ENCODE data around the gene PATL2.
"Not testable (repeated sequence)": the region's sequence is repeated elsewhere in the genome, so short reads cannot be mapped to it uniquely, and the experiment has no call there.

PATL2 gene

DNA sequence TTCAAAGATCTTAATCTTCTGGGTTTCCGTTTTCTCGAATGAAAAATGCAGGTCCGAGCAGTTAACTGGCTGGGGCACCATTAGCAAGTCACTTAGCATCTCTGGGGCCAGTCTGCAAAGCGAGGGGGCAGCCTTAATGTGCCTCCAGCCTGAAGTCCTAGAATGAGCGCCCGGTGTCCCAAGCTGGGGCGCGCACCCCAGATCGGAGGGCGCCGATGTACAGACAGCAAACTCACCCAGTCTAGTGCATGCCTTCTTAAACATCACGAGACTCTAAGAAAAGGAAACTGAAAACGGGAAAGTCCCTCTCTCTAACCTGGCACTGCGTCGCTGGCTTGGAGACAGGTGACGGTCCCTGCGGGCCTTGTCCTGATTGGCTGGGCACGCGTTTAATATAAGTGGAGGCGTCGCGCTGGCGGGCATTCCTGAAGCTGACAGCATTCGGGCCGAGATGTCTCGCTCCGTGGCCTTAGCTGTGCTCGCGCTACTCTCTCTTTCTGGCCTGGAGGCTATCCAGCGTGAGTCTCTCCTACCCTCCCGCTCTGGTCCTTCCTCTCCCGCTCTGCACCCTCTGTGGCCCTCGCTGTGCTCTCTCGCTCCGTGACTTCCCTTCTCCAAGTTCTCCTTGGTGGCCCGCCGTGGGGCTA, at the start of gene PATL2, which contains the start of gene B2M:
TSS of gene PATL2 (minus strand) at position 228 of the 647 bp plus-strand sequence. CDS start 34,833 bp downstream, outside the sequence.
TSS of gene B2M (plus strand) at position 422 of the 647 bp plus-strand sequence. CDS start at position 452, 30 bp downstream.
- peak; percentile 90 for DNase-seq

DNA sequence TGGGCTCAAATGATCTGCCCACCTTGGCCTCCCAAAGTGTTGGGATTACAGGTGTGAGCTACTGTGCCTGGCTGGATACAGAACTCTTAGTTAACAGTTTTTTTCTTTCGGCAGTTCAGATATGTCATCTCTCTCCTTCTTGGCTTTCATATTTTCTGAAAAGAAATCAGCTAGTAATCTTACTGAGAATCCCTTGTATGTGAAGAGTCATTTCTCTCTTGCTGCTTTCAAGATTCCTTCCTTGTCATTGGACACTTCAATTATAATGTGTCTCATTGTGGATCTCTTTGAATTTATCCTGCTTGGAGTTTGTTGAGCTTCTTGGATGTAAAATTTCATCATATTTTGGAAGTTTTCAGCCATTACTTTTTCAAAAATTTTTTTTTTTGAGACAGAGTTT, 42.2 kb upstream of the PATL2 start:
- no peak for DNase-seq

DNA sequence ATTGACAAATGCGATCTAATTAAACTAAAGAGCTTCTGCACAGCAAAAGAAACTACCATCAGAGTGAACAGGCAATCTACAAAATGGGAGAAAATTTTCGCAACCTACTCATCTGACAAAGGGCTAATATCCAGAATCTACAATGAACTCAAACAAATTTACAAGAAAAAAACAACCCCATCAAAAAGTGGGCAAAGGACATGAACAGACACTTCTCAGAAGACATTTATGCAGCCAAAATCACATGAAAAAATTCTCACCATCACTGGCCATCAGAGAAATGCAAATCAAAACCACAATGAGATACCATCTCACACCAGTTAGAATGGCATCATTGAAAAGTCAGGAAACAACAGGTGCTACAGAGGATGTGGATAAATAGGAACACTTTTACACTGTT, 32.3 kb upstream of the PATL2 start:
- DNase-seq: not testable (repeated sequence)

DNA sequence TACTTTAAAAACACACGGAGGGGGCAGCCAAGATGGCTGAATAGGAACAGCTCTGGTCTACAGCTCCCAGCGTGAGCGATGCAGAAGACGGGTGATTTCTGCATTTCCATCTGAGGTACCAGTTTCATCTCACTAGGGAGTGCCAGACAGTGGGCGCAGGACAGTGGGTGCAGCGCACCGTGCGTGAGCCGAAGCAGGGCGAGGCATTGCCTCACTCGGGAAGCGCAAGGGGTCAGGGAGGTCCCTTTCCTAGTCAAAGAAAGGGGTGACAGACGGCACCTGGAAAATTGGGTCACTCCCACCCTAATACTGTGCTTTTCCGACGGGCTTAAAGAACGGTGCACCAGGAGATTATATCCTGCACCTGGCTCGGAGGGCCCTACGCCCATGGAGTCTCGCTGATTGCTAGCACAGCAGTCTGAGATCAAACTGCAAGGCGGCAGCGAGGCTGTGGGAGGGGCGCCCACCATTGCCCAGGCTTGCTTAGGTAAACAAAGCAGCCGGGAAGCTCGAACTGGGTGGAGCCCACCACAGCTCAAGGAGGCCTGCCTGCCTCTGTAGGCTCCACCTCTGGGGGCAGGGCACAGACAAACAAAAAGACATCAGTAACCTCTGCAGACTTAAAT, 28.2 kb upstream of the PATL2 start:
- DNase-seq: not testable (repeated sequence)

DNA sequence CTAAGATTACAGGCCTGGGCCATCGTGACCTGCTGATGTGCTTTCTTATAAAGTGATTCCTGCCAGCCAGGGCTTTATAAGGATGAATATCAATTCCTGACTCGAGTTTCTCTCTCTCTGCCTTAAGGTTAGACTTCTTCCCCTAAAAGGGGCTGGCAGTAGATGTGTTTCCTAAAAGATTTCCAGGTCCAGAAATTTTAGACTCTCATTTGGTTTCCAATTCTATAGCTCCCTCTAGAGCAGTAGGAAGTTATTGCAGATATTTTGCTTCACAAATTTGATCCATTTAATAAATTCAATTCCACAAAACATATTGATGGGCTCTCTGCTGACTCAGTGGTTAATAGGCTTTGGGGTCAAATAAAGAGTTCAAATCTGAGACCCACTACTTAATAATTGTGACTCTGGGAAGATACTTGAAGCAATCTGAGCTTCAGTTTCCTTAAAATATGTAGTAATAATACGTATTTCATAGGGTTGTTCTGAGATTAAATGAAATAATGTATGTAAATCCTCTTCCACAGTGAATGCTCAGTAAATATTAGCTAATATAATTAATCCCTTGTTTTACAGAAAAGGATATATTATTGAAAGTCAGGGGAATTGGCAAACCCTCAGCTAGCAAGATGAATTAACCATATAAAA, 27.3 kb upstream of the PATL2 start:
- peak; percentile 38 for DNase-seq

DNA sequence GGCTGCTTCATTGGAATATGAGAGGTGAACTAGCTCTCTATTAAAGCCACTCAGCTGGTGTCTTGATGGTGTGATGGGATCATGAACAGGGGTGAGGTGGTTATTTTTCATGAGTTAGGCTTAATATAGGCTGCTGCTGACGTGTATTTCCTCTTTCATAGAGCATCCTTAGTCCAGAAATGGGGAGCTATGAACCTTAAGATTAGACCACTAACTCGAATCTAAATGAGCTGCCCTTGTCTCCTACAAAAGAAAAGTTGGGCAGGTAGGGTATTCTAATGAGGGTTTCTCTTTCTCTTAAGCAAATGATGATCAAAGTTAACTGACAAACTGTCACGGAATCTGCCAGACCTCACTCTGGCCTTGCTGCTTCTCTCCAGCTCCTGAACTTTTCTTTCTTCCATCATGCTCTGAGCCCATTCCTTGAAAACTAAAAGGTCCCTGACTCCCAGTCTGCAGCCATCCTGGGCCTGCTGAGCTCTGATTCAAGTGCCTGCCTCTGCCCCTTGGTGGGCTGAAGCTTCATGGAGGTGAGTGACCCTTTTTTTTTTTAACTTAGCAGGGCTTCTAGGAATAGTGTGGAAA, 25.1 kb upstream of the PATL2 start, which contains the start of gene TRIM69:
TSS of gene TRIM69 (plus strand) at position 348 of the 585 bp plus-strand sequence. CDS start at position 525, 177 bp downstream.
- DNase-seq: no peak

DNA sequence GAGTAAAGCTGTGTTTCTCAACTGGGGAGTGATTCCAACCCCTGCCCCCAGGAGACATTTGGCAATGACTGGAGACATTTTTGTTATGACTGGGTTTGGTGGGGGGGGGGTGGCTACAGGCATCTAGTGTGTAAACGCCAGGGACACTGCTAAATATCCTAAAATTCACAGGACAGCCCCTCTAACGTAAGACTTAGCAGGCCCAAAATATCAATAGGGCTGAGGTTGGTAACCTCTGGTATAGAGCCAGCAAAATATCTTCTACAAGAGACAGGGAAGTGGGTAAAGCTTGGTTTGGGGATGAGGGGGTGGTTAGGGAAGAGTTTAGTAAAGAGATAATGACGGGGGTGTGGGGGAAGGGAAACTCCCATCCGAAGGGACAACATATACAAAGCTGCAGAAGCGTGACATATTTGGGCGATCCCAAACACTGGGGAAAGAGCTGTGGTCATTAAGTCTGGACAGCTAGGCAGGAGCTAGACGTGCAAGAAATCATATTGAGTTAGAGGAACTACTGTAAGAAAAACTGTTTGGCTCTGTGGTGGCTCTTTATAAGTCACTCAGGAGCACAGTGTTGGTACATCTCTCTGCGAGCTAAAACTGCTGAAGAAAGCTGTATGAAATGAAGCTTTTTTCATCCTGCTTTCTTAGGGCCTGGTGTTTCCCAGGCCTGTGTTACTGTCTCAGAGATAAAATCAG, 24.5 kb upstream of the PATL2 start:
- no peak for DNase-seq

DNA sequence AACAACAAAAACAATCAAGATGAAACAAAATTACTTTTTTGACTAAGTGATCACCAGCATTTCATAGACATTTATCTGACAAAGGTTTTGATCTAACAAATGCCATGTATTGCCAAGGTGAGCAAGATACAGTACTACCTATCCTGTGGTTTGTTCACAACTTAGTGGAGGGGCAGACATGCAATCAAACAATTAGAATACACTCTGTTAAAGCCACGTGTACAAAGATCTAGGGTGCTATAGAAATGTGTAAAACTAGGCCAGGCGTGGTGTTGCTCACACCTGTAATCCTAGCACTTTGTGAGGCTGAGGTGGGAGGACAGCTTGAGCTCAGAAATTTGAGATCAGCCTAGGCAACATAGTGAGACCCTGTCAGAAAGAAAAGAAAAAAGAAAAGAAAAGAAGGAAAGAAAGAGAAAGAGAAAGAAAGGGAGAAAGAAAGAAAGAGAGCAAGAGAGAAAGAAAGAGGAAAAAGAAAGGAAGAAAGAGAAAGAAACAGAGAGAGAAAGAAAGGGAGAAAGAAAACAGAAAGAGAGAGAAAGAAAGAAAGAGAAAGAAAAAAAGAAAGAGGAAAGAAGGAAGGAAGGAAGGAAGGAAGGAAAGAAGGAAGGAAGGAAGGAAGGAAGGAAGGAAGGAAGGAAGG, 23.8 kb upstream of the PATL2 start:
- no peak for DNase-seq

DNA sequence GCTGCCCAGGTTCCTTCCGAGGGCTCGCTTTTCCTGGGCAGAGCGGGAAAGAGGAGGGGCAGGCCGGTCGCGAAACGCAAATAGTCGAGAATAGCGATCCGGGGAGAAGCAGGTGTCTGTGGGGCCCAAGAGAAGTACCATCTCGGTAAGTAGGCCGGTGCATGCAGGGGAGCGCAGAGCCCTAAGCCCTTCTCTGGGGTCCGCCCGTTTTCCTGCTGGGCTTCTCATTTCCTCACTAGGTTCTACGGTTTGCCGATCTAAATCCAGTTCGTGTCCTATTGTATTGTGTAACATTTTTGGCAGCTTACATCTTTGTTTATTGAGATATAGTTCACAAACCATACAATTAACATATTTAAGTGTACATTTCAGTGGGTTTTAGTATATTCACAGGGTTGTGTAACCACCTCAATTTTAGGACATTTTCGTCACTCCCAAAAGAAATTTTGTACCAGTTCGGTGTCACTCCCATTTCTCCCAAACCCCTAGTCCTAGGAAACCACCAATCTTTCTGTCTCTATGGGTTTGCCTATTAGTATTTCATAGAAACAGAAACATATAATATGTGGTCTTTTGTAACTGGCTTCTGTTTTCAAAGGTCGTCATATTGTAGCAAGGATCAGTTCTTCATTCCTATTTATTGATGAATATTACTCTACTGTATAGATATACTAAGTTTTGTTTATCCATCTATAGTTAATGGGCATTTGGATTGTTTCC, 18.4 kb upstream of the PATL2 start:
- no peak for DNase-seq

DNA sequence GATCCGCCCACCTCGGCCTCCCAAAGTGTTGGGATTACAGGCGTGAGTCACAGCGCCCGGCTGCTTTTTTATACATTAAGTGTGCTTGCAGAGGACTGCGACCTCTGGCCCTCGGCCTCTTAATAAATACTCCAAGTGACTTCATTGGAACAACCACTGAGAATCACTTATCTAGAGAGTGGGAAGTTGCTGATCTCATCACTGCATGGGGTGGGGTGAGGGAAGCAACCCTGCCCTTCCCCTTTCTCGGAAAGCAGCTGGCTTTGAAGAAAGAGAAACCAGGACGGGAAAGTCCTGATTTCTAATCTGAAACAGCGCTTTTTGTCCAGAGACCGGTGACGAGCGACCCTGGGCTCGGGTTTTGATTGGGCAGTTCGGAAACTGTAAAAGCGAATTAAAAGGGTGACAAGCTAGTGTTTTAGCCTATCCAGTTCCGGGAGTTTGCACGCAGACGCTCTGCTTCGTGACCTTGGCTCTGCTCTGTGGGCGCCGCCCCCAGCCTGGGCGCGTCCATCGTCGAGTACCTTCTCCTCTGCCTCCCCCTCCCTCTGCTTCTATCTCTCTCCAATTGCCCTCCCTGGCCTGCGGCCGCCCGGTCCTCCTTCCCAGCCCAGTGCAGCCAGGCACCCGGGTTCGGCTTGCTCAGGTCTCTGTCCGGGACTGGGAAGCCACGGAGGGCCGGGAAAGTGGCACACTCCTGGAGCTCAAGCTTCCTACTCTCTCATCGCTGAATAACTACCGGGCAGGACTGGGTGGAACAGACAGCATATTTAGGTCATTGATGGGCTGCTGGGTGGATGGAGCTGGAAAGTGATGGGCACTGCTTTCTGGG, 17.7 kb upstream of the PATL2 start:
- DNase-seq: peak; percentile 89

DNA sequence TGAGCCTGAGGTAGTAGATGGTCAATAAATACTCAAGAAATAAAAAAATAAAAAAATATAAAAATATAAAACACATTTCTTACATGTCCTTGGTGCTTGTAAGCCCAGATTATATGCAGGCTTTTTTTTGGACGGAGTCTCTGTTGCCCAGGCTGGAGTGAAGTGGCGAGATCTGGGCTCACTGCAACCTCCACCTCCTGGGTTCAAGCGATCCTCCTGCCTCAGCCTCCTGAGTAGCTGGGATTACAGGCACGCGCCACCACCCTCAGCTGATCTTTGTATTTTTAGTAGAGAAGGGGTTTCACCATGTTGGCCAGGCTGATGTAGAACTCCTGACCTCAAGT, 17.1 kb upstream of the PATL2 start:
- not testable (repeated sequence) for DNase-seq

DNA sequence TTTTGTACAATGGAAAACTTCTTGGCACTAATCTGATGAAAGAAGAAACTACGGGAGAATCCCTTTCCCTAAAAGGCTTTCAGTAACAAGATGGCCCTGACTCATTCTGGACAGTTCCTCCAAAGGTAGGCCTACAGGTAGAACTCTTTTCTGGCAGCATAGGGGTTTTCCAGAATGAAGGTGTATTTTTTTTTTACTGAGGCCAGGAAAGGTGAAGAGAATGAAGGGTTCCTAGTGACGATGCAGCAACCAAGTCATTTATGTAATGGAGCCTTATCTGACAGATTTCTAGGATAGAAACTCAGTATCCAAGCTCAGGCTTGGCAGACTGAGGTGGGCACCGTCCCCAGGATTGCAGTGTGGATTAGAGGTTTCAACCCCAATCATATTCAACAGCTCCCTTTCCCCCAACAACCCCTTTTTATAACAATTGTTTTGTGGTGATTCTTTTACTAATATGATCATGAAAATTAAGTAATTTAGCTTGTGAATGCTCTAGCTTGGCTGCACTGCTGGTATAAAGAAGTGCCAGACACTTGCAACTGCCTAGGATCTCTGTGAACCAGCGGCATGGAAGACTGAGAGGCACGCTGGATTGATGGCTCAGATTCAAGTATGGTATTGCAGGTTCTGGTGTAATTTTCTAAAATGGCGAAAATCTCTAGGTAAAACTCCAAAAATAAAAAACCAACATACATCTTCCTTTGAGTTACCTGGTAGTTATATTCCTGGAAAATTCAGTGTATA, 16.5 kb upstream of the PATL2 start:
- no peak for DNase-seq

DNA sequence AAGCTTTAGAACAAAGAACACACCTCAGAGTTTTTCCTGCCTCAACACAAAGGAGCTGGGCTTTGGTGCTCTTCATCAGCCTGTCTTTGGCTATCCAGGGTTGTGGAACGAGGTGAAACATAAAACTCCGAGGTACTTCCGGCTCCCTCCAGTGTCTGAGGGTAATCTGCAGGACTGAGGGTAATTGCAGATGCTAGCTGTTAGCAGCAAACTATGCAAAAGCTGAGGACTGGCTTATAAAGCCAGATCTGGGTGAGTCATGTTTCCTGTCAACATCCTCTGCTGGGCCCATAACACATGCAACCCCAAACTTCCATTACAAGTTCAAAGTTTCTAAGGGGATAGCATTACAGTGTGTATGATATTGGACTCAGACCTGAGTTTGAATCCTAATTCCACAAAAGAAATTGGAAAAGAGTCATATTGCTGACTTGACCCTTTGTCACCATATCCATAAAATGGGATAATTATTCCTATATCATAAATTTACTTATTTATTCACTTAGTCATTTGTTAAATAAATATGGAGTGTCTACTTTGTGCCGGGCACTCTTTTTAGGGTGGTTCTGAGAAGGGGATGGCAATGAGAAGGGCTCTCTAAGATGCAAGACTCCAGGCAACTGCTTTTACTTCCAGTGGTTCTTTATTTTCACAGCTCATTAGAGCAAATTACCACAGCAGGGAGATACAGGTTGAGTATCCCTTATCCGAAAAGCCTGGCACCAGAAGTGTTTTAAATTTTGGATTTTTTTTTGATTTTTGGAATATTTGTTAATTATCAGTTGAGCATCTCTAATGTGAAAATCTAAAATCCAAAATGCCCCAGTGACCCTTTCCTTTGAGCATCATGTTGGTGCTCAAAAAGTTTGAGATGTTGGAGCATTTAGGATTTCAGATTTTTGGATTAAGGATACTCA, 15.7 kb upstream of the PATL2 start:
- DNase-seq: no peak

DNA sequence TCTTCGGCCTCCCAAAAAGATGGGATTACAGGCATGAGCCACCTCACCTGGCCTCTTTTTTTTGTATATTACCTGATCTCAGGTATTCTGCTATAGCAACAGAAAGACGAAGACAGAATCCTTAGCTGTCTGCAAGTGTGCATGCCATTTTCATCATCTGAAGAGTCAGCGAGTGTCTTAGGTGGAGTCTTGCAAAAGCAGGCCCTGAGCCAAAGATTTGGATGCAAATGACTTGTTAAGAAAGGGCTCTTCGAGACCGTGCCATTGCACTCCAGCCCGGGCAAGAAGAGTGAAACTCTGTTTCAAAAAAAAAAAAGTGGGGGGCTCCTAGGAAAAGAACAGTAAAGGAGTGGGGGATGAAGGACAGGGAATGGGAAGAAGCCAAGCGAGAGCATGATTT, 15.0 kb upstream of the PATL2 start:
- no peak for DNase-seq

DNA sequence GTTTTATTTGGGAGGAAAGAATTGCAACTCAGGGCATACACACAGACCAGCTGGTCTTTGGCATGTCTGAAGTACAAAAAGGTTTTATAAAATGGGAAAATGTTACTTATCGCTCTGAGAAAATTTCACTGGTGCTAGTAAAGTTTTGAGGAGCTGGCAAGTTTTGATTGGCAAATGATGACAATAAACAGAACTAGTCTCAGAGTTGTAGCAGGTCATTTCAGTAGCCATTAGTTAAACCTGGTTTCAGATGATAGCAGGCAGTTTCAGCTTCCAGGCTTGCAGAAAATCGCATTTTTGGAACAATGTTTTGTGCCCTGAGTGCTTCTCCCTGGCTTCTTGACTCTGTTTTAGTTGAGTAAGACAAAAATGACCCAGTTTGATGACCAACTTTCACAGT, 10.9 kb upstream of the PATL2 start:
- no peak for DNase-seq

DNA sequence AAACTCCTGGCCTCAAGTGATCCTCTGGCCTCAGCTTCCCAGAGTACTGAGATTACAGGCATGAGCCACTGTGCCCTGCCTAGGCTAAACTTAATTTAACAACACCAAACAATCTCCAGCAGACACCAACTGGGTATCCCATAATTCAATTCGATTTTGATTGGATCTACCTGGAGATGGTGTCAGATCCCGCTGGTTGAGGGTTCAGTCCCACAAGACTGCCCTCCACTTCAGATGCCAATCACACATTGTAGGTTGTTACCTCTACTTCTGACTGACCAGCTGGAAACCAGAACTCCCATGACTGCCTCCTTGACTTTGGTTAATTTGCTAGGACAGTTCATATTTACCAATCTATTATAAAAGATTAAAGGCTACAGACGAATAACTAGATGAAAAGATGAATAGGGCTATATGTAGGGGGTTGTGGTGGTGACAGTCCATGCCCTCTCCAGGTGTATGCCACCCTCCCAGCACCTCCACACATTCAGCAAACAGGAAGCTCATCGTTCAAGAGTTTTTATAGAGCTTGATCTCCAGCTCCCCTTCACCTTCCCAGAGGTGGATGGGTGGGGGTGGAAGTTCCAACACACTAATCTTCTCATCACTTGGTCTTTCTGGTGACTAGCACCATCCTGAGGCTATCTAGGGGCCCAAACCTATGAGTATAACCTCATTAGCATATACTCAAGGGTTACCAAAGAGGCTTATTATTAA, 9.5 kb upstream of the PATL2 start:
- DNase-seq: no peak

DNA sequence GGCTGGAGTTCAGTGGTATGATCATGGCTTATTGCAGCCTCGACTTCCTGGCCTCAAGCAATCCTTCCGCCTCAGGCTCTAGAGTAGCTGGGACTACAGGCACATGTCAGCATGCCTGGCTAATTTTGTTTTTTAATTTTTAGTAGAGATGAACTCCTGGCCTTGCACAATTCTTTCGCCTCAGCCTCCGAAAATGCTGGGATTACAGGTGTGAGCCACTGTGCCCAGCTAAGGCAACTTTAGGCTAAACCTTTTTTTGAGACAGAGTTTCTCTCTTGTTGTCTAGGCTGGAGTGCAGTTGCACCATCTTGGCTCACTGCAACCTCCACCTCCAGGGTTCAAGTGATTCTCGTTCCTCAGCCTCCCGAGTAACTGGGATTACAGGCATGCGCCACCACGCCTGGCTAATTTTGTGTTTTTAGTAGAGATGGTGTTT, 8.9 kb upstream of the PATL2 start:
- not testable (repeated sequence) for DNase-seq

DNA sequence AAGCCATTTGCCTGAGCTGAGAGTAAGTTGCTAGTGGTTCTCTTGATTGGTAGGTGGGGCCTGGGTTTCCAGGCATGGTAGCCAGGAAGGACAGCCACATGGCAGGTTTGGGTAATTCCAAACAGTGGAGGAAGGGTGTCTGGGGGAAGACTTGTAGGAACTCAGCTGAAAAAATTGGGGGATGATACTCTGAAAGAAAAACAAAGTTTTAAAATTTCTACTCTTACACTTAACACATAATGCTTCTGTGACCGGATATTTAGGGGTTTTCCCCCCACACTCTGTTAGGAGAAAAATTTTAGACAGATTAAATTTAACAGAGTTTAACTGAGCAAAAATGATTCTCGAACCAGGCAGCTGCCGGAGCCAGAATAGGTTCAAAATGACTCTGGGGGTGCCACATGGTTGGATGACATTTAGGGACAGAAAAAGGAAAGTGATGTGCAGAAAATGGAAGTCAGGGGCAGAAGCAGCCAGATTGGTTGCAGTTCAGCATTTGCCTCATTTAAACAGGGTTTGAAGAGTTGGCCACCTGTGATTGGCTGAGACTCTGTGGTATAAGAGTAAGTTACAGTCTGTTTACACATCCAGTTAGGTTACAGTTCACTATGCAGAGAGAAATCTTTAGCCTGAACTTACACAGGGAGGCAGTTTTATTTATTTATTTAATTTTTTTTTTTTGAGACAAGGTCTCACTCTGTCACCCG, 8.3 kb upstream of the PATL2 start:
- no peak for DNase-seq

All from NCI-H1694 (cell line).